Activated naive CD8-positive, alpha-beta T cell treated with anti-CD3 and anti-CD28 coated beads, Interleukin-2, amount 10 ng/mL, durations not matched to agents 7 days and 5 days (primary cell): ENCODE data around the gene CHMP3. TPM values are rescaled to one million over a fixed set of nuclear protein-coding genes. Genes with fewer than 3 reads are reported as not detected.
"Not testable (repeated sequence)": the region's sequence is repeated elsewhere in the genome, so short reads cannot be mapped to it uniquely, and the experiment has no call there.

Experiments used
- ATAC-seq: fragments of 150-1000 bp; cut with Tn5 transposase; one replicate; pipeline ENCODE4 v1.10.0; 2021; ENCODE audit warnings: low read depth, moderate library complexity
- POLR2A ChIA-PET: fragments of 350-600 bp; sonication (Branson Sonifier 250); formaldehyde crosslinking; loops from one replicate; lab custom pipeline; 2021; ENCODE audit warnings: antibody characterized with exemption; lab: Charles Lee
- DNase-seq: peaks from one replicate; pipeline ENCODE4 v3.0.0; 2021
- H3K27ac Mint-ChIP-seq: one replicate; pipeline ENCODE4 v1.8.0; 2022; ENCODE audit warnings: mild to moderate bottlenecking, mixed read lengths
- H3K27me3 Mint-ChIP-seq: one replicate; pipeline ENCODE4 v1.8.0; 2022; ENCODE audit warnings: mild to moderate bottlenecking, moderate library complexity, mixed read lengths
- H3K36me3 Mint-ChIP-seq: one replicate; pipeline ENCODE4 v1.8.0; 2021; ENCODE audit warnings: mild to moderate bottlenecking, mixed read lengths
- H3K4me1 Mint-ChIP-seq: one replicate; pipeline ENCODE4 v1.8.0; 2021; ENCODE audit warnings: mixed read lengths
- H3K4me3 Mint-ChIP-seq: one replicate; pipeline ENCODE4 v1.8.0; 2022; ENCODE audit warnings: mild to moderate bottlenecking, moderate library complexity, mixed read lengths
- H3K9me3 Mint-ChIP-seq: one replicate; pipeline ENCODE4 v1.8.0; 2021; ENCODE audit warnings: mixed read lengths
- total RNA-seq, 2 experiments: library from RNA; stranded (reverse); gene quantifications; one replicate each; pipeline ENCODE4 v1.2.3, GENCODE V29; 2021

The CHMP3 gene
- total RNA-seq, 2 experiments from 2014 or later, result 48.9 to 49.5 TPM

- POLR2A ChIA-PET, result no interaction called here
- H3K9me3 Mint-ChIP-seq, result peaks cover 2% of the 10 kb centered on the region
- no peaks in the 10 kb centered on the region for H3K27me3 Mint-ChIP-seq
- no peak for DNase-seq
- H3K27ac Mint-ChIP-seq, result no peak overlapping the region
- H3K4me1 Mint-ChIP-seq, result no peaks in the 10 kb centered on the region
- peaks cover 4% of the 10 kb centered on the region for H3K36me3 Mint-ChIP-seq
- ATAC-seq, result no peak
- H3K4me3 Mint-ChIP-seq, result no peak overlapping the region
Observed at GRCh38 chr2:86570059-86570458, 6.8 kb upstream of the CHMP3 start.

GRCh38 chr2:86566821-86567190 lies 3.6 kb upstream of the CHMP3 start:
- DNase-seq (no peak), ATAC-seq (no peak)
- Mint-ChIP-seq H3K9me3 (peaks cover 2% of the 10 kb centered on the region), H3K36me3 (peaks cover 9% of the 10 kb centered on the region), H3K27me3 (no peaks in the 10 kb centered on the region), H3K4me3 (no peak overlapping the region), H3K27ac (no peak overlapping the region), H3K4me1 (peaks cover 9% of the 10 kb centered on the region)
- POLR2A ChIA-PET, result interaction anchor here (0.7 kb wide), 1 partner anchor 29 kb away, joined by 3 read pairs; no protein-coding TSS in a partner anchor

- POLR2A ChIA-PET, result interaction anchor here (0.7 kb wide), 1 partner anchor 29 kb away, joined by 3 read pairs; no protein-coding TSS in a partner anchor
- peaks cover 2% of the 10 kb centered on the region for H3K9me3 Mint-ChIP-seq
- H3K4me3 Mint-ChIP-seq, result no peak overlapping the region
- H3K36me3 Mint-ChIP-seq, result peaks cover 9% of the 10 kb centered on the region
- ATAC-seq, result no peak
- H3K27ac Mint-ChIP-seq, result no peak overlapping the region
- no peaks in the 10 kb centered on the region for H3K27me3 Mint-ChIP-seq
- DNase-seq, result no peak
- peaks cover 14% of the 10 kb centered on the region for H3K4me1 Mint-ChIP-seq
Observed at GRCh38 chr2:86566158-86566820, 3.0 kb upstream of the CHMP3 start.

- POLR2A ChIA-PET, result interaction anchor here (2.0 to 2.3 kb wide), 2 partner anchors 21 to 59 kb away, joined by 9 to 12 read pairs; no protein-coding TSS in a partner anchor
- no peaks in the 10 kb centered on the region for H3K9me3 Mint-ChIP-seq
Observed at GRCh38 chr2:86563650-86564061, 413 bp upstream of the CHMP3 start.

GRCh38 chr2:86562485-86562921 lies 740 bp downstream of the CHMP3 start:
- ATAC-seq (no peak), DNase-seq (no peak)
- peaks cover 22% of the 10 kb centered on the region for H3K4me1 Mint-ChIP-seq
- H3K36me3 Mint-ChIP-seq, result peaks cover 24% of the 10 kb centered on the region
- H3K27ac Mint-ChIP-seq, result peak overlapping the region; percentile 99
- no peaks in the 10 kb centered on the region for H3K27me3 Mint-ChIP-seq
- H3K4me3 Mint-ChIP-seq, result peak overlapping the region; percentile 95
- POLR2A ChIA-PET, result interaction anchor here (1.2 to 2.3 kb wide), 4 partner anchors 12 to 121 kb away, joined by 3 to 15 read pairs (median 10); partner anchors contain the start of gene KDM3A
- H3K9me3 Mint-ChIP-seq, result no peaks in the 10 kb centered on the region

More at GRCh38 chr2:86563650-86564061, 413 bp upstream of the CHMP3 start:
- Mint-ChIP-seq H3K27ac (peak overlapping the region; percentile 99), H3K4me3 (peak overlapping the region; percentile 95), H3K27me3 (no peaks in the 10 kb centered on the region), H3K36me3 (peaks cover 20% of the 10 kb centered on the region), H3K4me1 (peaks cover 22% of the 10 kb centered on the region)
- DNase-seq (no peak), ATAC-seq (no peak)

GRCh38 chr2:86557836-86558235 lies 5.4 kb downstream of the CHMP3 start:
- DNase-seq (no peak), ATAC-seq (no peak)
- H3K27ac Mint-ChIP-seq, result no peak overlapping the region
- POLR2A ChIA-PET, result no interaction called here
- no peaks in the 10 kb centered on the region for H3K9me3 Mint-ChIP-seq
- peaks cover 23% of the 10 kb centered on the region for H3K4me1 Mint-ChIP-seq
- no peak overlapping the region for H3K4me3 Mint-ChIP-seq
- H3K36me3 Mint-ChIP-seq, result peaks cover 23% of the 10 kb centered on the region
- no peaks in the 10 kb centered on the region for H3K27me3 Mint-ChIP-seq

GRCh38 chr2:86556508-86556907 lies 6.7 kb downstream of the CHMP3 start:
- H3K27me3 Mint-ChIP-seq, result no peaks in the 10 kb centered on the region
- H3K4me3 Mint-ChIP-seq, result no peak overlapping the region
- H3K27ac Mint-ChIP-seq, result no peak overlapping the region
- DNase-seq (no peak), ATAC-seq (no peak)
- peaks cover 24% of the 10 kb centered on the region for H3K4me1 Mint-ChIP-seq
- no peaks in the 10 kb centered on the region for H3K9me3 Mint-ChIP-seq
- H3K36me3 Mint-ChIP-seq, result peaks cover 33% of the 10 kb centered on the region
- POLR2A ChIA-PET, result no interaction called here

GRCh38 chr2:86552889-86553288 lies 10.4 kb downstream of the CHMP3 start:
- Mint-ChIP-seq H3K9me3 (peaks cover 3% of the 10 kb centered on the region), H3K4me1 (peaks cover 14% of the 10 kb centered on the region), H3K36me3 (peaks cover 33% of the 10 kb centered on the region), H3K27ac (peak overlapping the region; percentile 21), H3K4me3 (peak overlapping the region; percentile 51), H3K27me3 (no peaks in the 10 kb centered on the region)
- POLR2A ChIA-PET, result interaction anchor here (0.8 kb wide), 1 partner anchor 112 kb away, joined by 3 read pairs; the partner anchor contains the start of gene KDM3A
- DNase-seq (no peak), ATAC-seq (peak; percentile 61)

GRCh38 chr2:86549963-86550725 lies 13.1 kb downstream of the CHMP3 start:
- POLR2A ChIA-PET, result interaction anchor here (1.0 kb wide), 1 partner anchor 12 kb away, joined by 3 read pairs; no protein-coding TSS in a partner anchor
- not testable (repeated sequence) for H3K4me3 Mint-ChIP-seq, H3K27ac Mint-ChIP-seq, ATAC-seq, H3K27me3 Mint-ChIP-seq, DNase-seq
- Mint-ChIP-seq H3K36me3 (peaks cover 52% of the 10 kb centered on the region), H3K4me1 (peaks cover 14% of the 10 kb centered on the region), H3K9me3 (peaks cover 14% of the 10 kb centered on the region)

GRCh38 chr2:86549440-86549839 lies 13.8 kb downstream of the CHMP3 start:
- Mint-ChIP-seq H3K9me3 (peaks cover 14% of the 10 kb centered on the region), H3K4me1 (peaks cover 14% of the 10 kb centered on the region), H3K36me3 (peaks cover 55% of the 10 kb centered on the region)
- H3K27me3 Mint-ChIP-seq, DNase-seq, H3K27ac Mint-ChIP-seq, ATAC-seq, H3K4me3 Mint-ChIP-seq, POLR2A ChIA-PET: not testable (repeated sequence)

GRCh38 chr2:86548913-86549396 lies 14.3 kb downstream of the CHMP3 start:
- H3K27me3 Mint-ChIP-seq, ATAC-seq, H3K4me3 Mint-ChIP-seq, POLR2A ChIA-PET, DNase-seq, H3K27ac Mint-ChIP-seq: not testable (repeated sequence)
- Mint-ChIP-seq H3K9me3 (peaks cover 14% of the 10 kb centered on the region), H3K4me1 (peaks cover 14% of the 10 kb centered on the region), H3K36me3 (peaks cover 56% of the 10 kb centered on the region)

- POLR2A ChIA-PET, DNase-seq, H3K27ac Mint-ChIP-seq, ATAC-seq, H3K27me3 Mint-ChIP-seq, H3K4me3 Mint-ChIP-seq: not testable (repeated sequence)
- H3K36me3 Mint-ChIP-seq, result peaks cover 60% of the 10 kb centered on the region
- peaks cover 14% of the 10 kb centered on the region for H3K4me1 Mint-ChIP-seq
- H3K9me3 Mint-ChIP-seq, result peaks cover 16% of the 10 kb centered on the region
Observed at GRCh38 chr2:86548165-86548912, 14.9 kb downstream of the CHMP3 start.
